Lung microvascular endothelial cell (primary cell): ENCODE results near the gene MCM5. TPM values are rescaled to one million over a fixed set of nuclear protein-coding genes. Genes with fewer than 3 reads are reported as not detected.
A peak's percentile ranks its signal among the peaks of the same experiment; 100 is the strongest.
"Not testable (repeated sequence)": the region's sequence is repeated elsewhere in the genome, so short reads cannot be mapped to it uniquely, and the experiment has no call there.

Source experiments
- DNase-seq, 2 donors: peaks; one replicate each; pipeline versions ENCODE4 v3.0.0 to v3.0.0-alpha.2; 2010; ENCODE audit warnings: low read depth in 2 of 2
- total RNA-seq: library from RNA; depleted of rRNA; stranded (reverse); fragments of >200 nt; gene quantifications from 2 replicates; pipeline ENCODE4 v1.2.1, GENCODE V29; 2014

MCM5 gene
- total RNA-seq, 1 donor from 2014 or later: 15.3 TPM

DNA sequence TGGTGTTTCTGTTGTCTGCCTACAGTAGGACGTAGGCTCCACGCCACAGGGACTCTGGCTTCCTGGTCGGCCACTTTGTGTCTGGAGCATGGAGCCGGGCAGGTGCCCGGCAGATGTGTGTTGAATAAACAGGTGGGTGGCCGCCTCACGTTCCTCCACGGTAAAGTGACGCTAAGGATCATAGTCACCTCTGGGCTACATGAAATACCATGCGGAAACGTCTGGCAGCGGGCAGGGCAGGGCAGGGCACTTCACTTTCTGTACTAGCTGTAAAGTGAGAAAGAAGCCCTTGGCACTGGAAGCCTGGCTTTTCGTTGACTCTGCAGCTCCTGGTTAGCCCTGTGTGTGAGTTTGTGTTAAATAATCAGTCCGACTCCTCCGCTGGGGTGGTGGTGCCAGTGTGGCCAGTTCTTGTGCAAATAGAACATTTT is 52.4 kb downstream of the MCM5 start:
- no peak for DNase-seq

GRCh38 chr22:35452810-35453743 is 53.1 kb downstream of the MCM5 start:
- no peak for DNase-seq

DNA sequence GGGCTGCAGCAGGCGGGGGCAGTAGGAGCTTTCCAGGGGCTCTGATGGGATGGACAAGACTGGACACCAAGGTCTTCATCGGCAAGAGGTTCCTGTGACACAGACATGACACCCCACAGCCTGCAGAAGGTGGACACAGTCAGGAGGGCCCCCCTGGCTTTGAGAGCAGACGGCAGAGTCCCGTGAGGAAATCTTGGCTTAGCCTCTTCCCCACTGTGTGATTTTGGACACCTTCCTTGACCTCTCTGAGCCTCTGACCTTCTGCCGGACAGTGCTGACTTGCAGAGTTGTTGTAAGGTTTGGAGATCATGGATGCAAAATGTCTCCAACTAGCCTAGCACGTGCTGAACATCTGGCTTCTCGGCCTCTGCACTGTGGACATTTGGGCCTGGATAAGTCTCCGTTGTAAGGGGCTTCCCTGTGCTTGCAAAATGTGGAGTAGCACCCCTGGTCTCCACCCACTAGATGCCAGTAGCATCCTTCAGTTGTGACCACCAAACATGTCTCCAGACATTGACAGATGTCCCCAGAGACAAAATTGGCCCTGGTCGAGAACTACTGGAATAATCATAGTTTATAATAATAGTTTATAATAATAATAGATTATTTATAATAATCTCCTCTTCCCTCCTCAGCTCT is 54.6 kb downstream of the MCM5 start:
- peak; percentile 13 to 31 for DNase-seq

GRCh38 chr22:35455529-35455928 is 55.6 kb downstream of the MCM5 start:
- DNase-seq: no peak

DNA sequence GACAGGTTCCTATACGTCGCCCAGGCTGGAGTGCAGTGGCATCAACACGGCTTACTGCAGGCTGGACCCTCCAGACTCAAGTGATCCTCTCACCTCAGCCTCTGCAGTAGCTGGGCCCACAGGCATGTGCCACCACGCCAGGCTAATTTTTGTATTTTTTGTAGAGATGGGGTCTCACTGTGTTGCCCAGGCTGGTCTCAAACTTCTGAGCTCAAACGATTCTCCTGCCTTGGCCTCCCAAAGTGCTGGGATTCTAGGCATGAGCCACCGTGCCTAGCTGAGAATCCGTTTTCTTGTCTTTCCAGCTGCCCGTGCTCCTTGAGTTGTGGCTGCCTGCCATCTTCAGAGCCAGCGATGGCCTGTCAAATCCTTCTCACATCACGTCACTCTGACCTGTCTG is 56.8 kb downstream of the MCM5 start:
- DNase-seq: no peak

DNA sequence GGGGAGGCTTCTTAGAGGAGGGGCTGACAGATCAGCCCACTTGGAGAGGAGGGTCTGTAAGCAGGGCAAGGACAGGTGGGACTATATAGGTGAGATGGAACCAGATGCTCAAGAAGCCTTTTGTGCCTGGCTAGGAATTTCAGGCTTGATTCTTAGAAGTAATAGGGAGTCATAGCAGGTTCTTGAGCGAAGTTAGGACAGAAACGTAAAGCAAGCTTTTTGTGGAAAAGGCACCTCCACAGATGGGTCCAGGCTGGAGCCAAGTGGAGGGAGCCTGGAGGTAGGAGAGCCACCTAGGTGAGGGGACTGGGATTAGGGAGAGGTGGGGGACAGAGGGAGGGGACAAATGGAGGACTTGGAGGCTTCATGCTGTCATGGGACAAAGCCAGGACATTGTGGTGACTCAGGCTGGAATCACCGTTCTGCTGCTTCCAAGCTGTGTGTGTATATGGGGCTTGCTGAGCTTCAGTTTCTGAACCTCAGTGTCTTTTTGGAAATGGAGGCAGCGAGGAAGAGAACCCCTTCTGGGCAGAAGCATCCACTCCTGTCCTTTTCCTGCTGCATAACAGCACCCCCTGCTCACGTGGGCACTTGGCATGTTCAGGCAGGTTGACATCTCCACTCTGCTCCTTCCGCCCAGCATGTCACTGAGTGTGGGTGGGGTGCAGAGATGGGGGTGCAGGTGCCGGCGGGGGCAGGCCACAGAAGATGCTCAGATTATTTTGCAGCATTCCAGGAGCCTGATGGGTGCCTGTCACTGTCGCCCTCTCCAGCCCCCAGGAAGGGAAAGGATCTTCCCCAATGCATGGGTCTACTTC is 58.0 kb downstream of the MCM5 start:
- DNase-seq: no peak

DNA sequence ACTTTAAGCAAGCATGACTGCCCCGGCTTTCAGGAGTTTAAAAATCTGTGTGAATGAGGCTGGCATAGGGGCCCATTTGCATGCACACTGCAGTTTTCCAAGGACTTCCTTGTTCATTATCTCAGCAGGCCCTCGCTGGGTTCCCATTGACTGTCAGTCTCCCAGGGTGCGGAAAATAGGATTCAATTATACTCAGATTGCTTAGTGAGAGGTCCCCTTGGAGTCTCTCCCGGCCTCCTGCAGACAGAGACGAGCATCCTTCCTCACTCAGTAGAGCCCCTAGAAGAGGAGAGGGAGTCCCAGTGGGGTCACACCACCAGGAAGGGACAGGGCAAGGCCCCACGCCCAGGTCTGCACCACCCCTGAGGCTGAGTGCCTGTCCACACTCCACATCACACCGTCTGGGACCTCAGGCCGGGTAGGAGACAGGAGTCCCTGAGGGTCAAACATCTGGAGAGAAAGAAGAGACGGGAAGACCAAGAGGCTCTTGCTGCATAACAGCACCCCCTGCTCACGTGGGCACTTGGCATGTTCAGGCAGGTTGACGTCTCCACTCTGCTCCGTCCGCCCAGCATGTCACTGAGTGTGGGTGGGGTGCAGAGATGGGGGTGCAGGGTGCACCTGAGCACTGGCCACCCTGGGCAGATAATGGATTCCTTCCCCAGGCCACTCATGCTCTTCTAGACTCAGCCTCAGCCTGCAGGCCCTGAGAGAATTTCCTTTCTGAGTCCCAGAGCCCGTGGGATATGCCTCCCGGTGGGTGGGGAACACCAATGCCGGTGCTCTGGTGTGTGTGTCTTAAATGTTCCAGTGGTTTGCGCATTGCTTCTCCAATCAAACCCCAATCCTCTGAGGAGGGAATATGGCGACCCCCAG is 58.8 kb downstream of the MCM5 start:
- DNase-seq: no peak

DNA sequence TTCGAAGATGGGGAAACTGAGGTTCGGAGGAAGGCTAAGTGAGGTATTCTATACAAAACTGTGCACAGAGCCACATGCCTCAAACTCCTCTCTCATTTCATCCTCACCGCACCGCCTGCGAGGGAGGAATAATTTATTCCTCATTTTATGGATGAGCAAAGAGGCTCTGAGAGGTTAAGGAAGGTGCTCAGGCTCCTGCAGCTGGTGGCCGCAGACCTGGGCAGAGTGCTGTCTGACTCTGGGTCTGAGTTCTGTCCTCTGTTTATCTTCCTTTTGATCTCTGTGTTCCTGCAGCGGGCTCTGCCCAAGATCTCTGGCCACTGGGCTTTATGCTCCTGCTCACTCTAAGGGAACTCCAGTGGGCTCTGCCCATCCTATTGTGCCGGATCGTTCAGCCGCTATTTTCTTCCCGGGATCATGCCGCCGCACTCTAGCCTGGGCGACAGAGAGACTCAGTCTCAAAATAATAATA is 59.5 kb downstream of the MCM5 start:
- no peak for DNase-seq

DNA sequence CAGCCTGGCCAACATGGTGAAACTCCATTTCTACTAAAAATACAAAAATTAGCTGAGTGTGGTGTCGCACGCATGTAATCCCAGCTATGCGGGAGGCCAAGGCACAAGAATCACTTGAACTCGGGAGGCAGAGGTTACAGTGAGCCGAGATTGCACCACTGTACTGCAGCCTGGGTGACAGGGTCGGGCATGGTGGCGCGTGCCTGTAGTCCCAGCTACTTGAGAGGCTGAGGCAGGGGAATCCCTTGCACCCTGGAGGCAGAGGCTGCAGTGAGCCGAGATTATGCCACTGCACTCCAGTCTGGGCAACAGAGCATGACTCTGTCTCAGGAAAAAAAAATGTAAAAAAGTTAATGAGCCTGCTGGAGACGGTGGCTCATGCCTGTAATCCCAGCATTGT is 60.0 kb downstream of the MCM5 start:
- DNase-seq: not testable (repeated sequence)

GRCh38 chr22:35460688-35461087 is 60.7 kb downstream of the MCM5 start:
- no peak for DNase-seq

DNA sequence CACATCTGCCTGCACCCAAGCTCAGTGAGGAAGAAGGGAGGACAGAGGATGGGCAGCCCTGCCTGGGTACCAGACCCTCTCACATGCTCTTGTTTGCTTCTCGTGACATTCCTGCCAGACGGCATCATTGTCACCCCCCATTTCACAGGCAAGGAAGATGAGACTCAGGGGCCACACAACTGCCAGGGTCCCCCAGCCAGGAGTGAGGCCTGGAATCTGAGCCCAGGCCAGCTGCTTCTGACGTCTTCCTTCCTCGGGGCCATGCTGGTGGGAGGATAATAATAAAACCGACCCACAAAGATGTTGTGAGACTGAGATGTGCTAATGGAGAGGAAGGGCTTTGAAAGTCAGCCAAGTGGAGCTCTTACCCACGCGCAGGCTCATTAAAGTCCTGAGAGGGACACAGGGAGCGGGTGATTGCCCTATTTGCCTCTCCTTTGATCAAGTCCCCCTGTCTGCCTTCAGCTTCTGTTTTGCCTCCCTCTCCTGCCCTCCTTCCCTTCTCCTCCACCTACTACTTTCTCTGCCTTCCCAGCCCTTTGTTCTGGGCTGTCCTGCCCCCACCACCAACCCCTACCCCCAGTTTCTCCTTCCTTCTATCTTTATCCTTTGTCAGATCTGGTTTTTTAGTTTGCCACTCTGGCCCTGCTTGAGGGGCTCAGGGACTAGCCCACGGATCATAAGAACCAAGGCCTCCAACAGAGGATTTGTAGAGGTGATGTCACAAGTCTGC is 62.7 kb downstream of the MCM5 start:
- DNase-seq: no peak

- DNase-seq: no peak
Measured at GRCh38 chr22:35463231-35463933, 63.4 kb downstream of the MCM5 start.

GRCh38 chr22:35464399-35464798 is 64.5 kb downstream of the MCM5 start:
- DNase-seq: no peak

DNA sequence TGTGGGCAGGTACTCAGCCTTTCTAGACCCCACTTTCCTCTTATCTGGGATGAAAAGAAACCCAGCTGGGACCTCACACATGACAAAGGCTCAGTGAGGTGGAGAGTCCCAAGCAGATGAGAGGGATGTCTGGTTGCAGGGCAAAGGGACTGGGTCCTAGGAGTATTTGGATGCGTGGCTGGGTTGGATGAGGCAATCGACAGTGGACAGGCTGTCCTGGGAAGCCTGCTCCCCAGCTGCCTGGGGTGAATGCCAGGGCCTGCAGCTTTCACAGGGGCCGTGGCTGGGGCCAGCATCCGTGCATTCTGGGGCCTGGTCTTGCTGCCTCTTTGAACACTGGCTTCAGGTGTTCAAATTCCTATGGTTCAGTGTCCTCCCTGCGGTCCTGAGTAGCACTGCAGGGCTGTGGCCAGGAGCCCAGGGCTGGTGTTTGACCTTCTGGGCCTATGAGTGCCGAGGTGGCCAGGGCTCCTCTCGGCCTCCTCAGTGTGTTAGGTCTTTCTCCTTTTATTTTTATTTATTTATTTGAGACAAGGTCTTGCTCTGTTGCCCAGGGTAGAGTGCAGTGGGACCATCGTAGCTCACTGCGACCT is 65.3 kb downstream of the MCM5 start:
- DNase-seq: no peak

GRCh38 chr22:35467681-35468434 is 67.9 kb downstream of the MCM5 start:
- peak; percentile 8 to 89 for DNase-seq

DNA sequence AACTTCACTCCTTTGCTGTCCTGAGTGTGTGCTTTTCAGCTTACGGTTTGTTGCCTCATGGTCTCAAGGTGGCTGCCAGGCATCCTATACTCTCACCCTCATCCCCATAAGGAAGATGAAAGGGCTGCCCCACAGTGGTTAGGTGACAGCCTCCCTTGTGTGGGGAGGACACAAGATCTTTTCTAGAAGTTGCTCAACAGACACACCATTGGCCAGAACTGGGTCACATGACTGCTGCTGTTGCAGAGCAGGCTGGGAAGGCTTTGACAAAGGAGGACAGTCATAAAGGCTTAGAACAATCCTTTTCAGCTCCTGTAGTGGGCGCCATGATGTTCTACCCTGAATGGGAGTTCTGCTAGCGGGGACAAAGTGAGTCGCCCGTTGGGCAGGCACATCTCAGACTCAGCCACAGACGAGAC is 71.0 kb downstream of the MCM5 start:
- peak in 1 of 2 donors; percentile 57 for DNase-seq

GRCh38 chr22:35471566-35471965 is 71.6 kb downstream of the MCM5 start:
- peak in 1 of 2 donors; percentile 75 for DNase-seq

DNA sequence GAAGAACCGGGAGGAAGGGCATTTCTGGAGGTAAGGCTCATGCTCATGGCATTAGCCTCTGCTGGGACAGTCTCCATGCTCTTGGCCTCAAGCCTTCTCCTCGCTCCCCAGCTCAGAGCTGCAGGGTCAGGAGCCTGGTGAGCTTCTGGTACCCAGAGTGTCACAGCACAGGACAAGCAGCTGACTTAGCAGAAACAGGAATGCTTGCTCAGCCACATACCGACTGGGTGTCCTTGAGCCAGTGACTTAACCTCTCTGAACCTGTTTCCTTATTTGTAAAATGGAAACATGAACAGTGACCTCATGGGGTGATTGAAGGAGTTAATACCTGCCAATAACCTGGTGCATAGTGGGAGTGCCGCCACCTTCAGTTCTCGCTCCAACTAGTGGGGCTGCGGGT is 72.5 kb downstream of the MCM5 start:
- DNase-seq: no peak
